ENCODE measurements around the gene TIMP3. TPM values are rescaled to one million over a fixed set of nuclear protein-coding genes. Genes with fewer than 3 reads are reported as not detected.
"Not testable (repeated sequence)": the region's sequence is repeated elsewhere in the genome, so short reads cannot be mapped to it uniquely, and the experiment has no call there.

Gene TIMP3
- total and polyA plus RNA-seq, 2 of the 4 experiments (the other 2 are of a cell fraction): 98.8 to 179 TPM

DNA sequence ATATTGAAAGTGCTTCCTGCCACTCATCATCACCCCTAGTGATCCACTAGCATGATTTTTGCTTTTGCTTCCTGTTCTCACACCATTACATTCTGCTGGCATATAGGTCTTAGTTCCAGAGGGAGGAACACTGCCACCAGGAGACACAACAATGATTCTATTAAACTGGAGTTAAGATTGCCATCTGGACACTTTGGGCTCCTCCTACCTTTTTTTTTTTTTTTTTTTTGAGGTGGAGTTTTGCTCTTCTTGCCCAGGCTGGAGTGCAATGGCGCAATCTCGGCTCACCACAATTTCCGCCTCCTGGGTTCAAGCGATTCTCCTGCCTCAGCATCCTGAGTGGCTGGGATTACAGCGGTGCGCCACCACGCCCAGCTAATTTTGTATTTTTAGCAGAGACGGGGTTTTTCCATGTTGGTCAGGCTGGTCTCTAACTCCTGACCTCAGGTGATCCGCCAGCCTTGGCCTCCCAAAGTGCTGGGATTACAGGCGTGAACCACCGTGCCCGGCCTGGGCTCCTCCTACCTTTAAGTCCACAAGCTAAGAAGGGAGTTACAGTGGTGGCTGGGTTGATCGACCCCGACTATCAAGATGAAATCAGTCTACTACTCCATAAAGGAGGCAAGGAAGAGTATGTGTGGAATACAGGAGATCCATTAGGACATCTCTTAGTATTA, 44.3 kb upstream of the TIMP3 start:
- H2BK120ac ChIP-seq (ENCODE audit: low read depth, low read length); H3K27ac ChIP-seq (ENCODE audit: insufficient read depth, low read length); CTCF ChIA-PET; H4K5ac ChIP-seq (ENCODE audit: low read depth, low read length); H3K4me3 ChIP-seq (ENCODE audit: insufficient read depth, low read depth, low read length); H3K4ac ChIP-seq (ENCODE audit: low read depth, low read length); H2AK9ac ChIP-seq (replicated peaks; ENCODE audit: low read depth, low read length, poor library complexity); H3K4me2 ChIP-seq (ENCODE audit: low read depth, low read length); H2BK5ac ChIP-seq (ENCODE audit: low read depth, low read length, poor library complexity, severe bottlenecking); H2BK15ac ChIP-seq (ENCODE audit: low read depth, low read length); H3K27me3 ChIP-seq (ENCODE audit: control insufficient read depth, insufficient read depth, low read length); H3K23ac ChIP-seq (ENCODE audit: low read depth, low read length); H4K91ac ChIP-seq (ENCODE audit: insufficient read depth, low read depth, low read length); H2AK5ac ChIP-seq (ENCODE audit: low read depth, low read length); H3K36me3 ChIP-seq (ENCODE audit: control insufficient read depth, insufficient read depth, low read length); ATAC-seq (ENCODE audit: low read depth); dilution Hi-C loops (cut with HindIII; ENCODE audit: low sequenced_read_pairs, unreplicated experiment); in situ Hi-C loops (cut with MboI; ENCODE audit: low sequenced_read_pairs); POLR2A ChIA-PET (ENCODE audit: unreplicated experiment); H3K18ac ChIP-seq (ENCODE audit: low read depth, low read length); H3K9me3 ChIP-seq (ENCODE audit: control insufficient read depth, insufficient read depth, low read length); H4K8ac ChIP-seq (ENCODE audit: low read depth in 2 of 2, low read length in 2 of 2); H3K9ac ChIP-seq (ENCODE audit: low read depth, low read length); H2BK20ac ChIP-seq (ENCODE audit: low read depth, low read length); H3K14ac ChIP-seq (replicated peaks; ENCODE audit: low read depth, low read length); H3K79me1 ChIP-seq (ENCODE audit: low read depth in 1 of 2, low read length in 2 of 2); BruUV-seq (replicated peaks); H3K56ac ChIP-seq (ENCODE audit: extremely low read depth, insufficient read depth, low read length); H2AFZ ChIP-seq (replicated peaks; ENCODE audit: low read length, poor library complexity); DNase-seq; H4K20me1 ChIP-seq (ENCODE audit: insufficient read depth, low read length); intact Hi-C loops (cut with micrococcal nuclease): not testable (repeated sequence)
- Histone ChIP-seq H3K9me1 (ENCODE audit: insufficient read depth, low read length) (peaks cover 31% of the 10 kb centered on the region), H3K4me1 (ENCODE audit: control insufficient read depth, insufficient read depth, low read length) (peaks cover 36% of the 10 kb centered on the region)
- WGBS, 2 experiments (ENCODE audit: extremely low coverage in 2 of 2, insufficient read length in 1 of 2): 100% methylated on average over 1 of the region's 14 CpGs; no CpG with 5 or more reads in 1 of the 2 experiments

All from IMR-90 (cell line).